MG63 (cell line): ENCODE data around the gene NYNRIN. TPM values are rescaled to one million over a fixed set of nuclear protein-coding genes. Genes with fewer than 3 reads are reported as not detected.

Experiments
- DNase-seq: peaks from one replicate; pipeline ENCODE4 v3.0.0-alpha.2; 2020
- H3K27me3 ChIP-seq: fragments of 250-450 bp; sonication (Bioruptor Pico); 2 replicates; pipeline ENCODE4 v1.5.1; 2020; ENCODE audit warnings: mild to moderate bottlenecking, moderate library complexity
- H3K36me3 ChIP-seq: fragments of 250-450 bp; sonication (Bioruptor Pico); 2 replicates; pipeline ENCODE4 v1.5.1; 2020; ENCODE audit warnings: mild to moderate bottlenecking, moderate library complexity
- H3K4me3 ChIP-seq: fragments of 250-450 bp; sonication (Bioruptor Pico); 2 replicates; pipeline ENCODE4 v1.5.1; 2020; ENCODE audit warnings: mild to moderate bottlenecking, moderate library complexity
- H3K9me3 ChIP-seq: fragments of 250-450 bp; sonication (Bioruptor Pico); 2 replicates; pipeline ENCODE4 v1.5.1; 2020; ENCODE audit warnings: mild to moderate bottlenecking, moderate library complexity
- total RNA-seq: library from RNA; depleted of rRNA; stranded (reverse); fragments of >200 nt; shearing (Covaris generic); gene quantifications from 2 replicates; pipeline ENCODE4 v1.2.3, GENCODE V29; 2014; ENCODE audit warnings: low replicate concordance

The NYNRIN gene
- total RNA-seq, 1 experiment from 2014 or later = 0.30 TPM

DNA sequence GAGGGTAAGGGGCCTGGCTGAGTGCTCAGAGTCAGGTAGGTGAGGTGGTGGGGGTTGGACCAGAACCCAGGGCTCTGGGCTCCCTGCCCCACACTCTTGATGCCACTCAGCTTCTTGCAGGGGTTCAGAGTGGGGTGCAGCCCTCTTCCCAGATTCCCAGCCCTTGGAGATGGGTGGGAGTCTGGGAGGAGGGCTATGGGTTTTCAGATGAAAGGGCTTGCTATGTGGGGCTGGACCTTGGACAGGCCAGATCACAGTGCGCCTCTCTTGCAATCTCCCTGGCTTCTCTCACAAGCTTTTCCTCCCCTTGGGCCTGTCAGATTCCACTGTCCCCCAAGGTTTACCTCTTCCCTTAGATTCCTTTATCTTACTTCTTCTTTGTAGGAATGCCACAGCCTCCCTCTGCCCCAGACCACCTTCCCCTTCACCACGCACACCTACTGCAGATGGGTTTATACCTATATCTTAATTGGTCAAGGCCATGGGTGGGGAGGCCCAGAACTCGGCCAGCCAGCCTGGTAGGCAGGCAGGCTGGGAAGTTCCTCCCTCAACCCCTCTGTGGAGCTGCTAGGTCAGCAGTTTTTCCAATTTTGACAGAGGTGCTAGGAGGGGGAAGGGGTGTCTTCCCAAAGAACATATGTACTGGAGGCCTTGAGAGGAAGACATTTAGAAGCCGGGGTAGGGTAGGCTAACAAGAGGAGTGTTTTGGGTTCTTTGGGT, 1.4 kb downstream of the NYNRIN start:
- Histone ChIP-seq H3K4me3 (no peak overlapping the region), H3K36me3 (no peaks in the 10 kb centered on the region)
- DNase-seq = no peak

DNA sequence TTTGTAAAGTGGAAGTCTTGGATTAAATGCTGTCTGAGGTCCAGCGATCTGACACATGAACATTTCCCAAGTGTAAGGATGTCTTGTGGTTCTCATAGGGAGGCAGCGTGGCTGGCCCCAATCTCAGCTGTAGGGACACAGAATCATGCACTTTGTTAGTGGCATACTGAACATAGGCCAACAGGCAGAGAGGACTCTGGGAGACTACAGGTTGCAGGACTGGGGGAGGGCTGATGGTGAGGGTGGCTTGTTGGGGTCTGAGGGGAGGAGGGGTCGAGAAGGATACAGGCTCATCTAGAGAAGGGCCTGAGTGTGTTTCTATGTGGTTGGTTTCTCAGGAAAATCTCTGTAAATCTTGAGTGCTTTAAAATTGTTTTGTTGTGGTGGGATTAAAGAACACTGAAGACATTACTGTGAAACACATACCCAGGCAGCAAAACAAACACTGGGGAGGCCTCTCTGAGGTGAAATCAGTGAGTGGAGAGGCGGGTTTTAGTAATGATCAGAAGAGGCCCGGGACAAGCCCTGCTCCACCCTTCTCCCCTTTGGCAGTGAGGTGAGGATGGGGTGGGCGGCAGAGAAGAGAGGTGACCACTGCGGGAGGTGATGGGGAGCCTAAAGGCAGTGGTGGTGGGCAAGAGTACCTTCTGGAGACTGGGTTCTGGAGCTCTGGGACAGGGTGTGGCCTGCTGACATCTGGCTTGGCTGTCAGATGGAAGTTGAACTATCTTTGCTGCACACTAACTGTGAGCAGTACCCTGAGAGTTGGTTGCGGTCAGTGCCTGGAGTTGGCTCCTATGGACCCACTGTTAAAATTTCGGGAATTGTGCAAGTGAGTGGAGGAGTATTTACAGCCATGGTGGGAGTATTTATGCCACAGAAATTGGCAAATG, 3.3 kb downstream of the NYNRIN start:
- Histone ChIP-seq H3K27me3 (no peaks in the 10 kb centered on the region), H3K9me3 (no peaks in the 10 kb centered on the region), H3K4me3 (no peak overlapping the region), H3K36me3 (no peaks in the 10 kb centered on the region)
- DNase-seq = no peak

More for the DNA sequence above, 1.4 kb downstream of the NYNRIN start:
- no peaks in the 10 kb centered on the region for H3K27me3 ChIP-seq
- H3K9me3 ChIP-seq = no peaks in the 10 kb centered on the region

DNA sequence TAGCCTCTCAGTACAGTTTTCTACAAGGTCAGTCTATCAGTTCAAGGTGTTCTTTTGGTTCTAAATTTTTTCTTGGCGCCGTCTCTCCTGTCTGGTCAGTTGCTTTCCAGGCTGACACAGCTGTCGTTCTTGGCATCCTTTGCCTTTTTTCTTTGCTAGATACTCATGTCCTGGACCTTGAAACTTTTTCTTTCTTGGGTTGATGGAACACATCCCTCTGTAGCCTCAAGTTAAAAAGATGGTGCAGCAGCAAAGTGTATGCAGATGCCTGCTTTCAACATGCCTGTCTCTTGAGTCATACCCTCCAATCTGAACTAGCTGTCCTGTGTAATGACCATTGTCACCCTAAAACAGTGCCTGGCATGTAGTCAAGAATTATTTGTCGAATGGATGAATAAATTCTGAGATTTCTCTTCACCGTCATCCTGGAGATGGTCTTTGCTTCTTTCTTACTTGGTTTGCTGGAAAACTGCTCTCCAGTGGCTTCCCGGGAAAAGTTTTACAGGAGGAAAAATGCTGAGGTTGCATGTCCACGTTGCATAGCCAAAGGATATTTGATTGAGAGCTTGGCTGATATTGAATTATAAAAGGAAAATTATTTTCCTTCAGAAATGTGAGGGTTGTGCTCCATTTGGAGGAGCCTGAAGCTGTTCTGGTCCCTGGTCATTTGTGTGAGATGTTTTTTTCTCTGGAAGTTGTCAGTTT, 4.6 kb downstream of the NYNRIN start:
- H3K36me3 ChIP-seq = no peaks in the 10 kb centered on the region
- no peaks in the 10 kb centered on the region for H3K9me3 ChIP-seq
- no peak for DNase-seq
- H3K27me3 ChIP-seq = no peaks in the 10 kb centered on the region
- no peak overlapping the region for H3K4me3 ChIP-seq

DNA sequence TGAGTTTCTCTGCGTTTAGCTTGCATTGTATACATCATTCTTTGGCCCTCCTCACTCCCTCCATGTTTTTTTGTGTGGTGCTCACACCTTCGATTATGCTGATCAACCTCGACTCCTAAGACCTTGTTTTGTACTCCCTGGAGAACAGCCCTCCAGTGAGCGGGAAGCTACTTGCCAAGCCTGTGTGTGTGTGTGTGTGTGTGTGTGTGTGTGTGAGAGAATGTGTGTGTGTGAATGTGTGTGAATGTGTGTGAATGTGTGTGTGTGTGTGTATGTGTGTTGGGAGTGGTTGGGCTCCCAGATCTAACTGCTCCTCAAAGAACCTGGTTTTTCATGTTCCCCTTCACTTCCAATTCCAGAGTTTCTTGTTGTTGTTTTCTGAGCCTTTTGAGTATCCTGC, 6.0 kb downstream of the NYNRIN start:
- H3K36me3 ChIP-seq = no peaks in the 10 kb centered on the region
- no peaks in the 10 kb centered on the region for H3K9me3 ChIP-seq
- DNase-seq = no peak
- H3K27me3 ChIP-seq = no peaks in the 10 kb centered on the region
- H3K4me3 ChIP-seq = no peak overlapping the region

GRCh38 chr14:24406416-24406815, 7.6 kb downstream of the NYNRIN start:
- H3K9me3 ChIP-seq = no peaks in the 10 kb centered on the region
- no peak for DNase-seq
- no peaks in the 10 kb centered on the region for H3K36me3 ChIP-seq
- no peak overlapping the region for H3K4me3 ChIP-seq
- H3K27me3 ChIP-seq = no peaks in the 10 kb centered on the region

- H3K36me3 ChIP-seq = no peaks in the 10 kb centered on the region
- no peaks in the 10 kb centered on the region for H3K27me3 ChIP-seq
- no peak overlapping the region for H3K4me3 ChIP-seq
- H3K9me3 ChIP-seq = no peaks in the 10 kb centered on the region
- no peak for DNase-seq
Measured at GRCh38 chr14:24407608-24408325, 9.0 kb downstream of the NYNRIN start.

GRCh38 chr14:24408764-24409163, 10.0 kb downstream of the NYNRIN start:
- H3K9me3 ChIP-seq = no peaks in the 10 kb centered on the region
- no peak overlapping the region for H3K4me3 ChIP-seq

GRCh38 chr14:24409192-24409591, 10.4 kb downstream of the NYNRIN start:
- H3K4me3 ChIP-seq = no peak overlapping the region
- no peaks in the 10 kb centered on the region for H3K9me3 ChIP-seq
- no peak for DNase-seq
- H3K36me3 ChIP-seq = no peaks in the 10 kb centered on the region
- H3K27me3 ChIP-seq = no peaks in the 10 kb centered on the region

More at GRCh38 chr14:24408764-24409163, 10.0 kb downstream of the NYNRIN start:
- Histone ChIP-seq H3K27me3 (no peaks in the 10 kb centered on the region), H3K36me3 (no peaks in the 10 kb centered on the region)
- peak; percentile 42 for DNase-seq

DNA sequence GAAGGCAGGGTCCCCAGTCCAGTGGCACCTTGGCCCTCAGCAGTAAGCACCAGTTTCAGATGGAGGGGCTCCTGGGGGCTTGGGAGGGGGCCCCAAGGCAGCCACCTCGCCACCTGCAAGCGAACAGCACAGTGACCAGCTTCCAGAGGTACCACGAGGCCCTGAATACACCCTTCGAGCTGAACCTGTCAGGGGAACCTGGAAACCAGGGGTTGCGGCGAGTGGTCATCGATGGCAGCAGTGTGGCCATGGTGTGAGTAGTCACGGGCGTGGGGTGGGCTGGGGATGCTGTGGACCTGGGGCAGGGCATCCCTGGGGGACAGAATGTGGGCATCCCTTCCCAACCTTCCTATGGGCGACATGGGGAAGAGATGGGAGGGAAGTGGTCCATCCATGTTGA, 11.2 kb downstream of the NYNRIN start:
- Histone ChIP-seq H3K4me3 (no peak overlapping the region), H3K27me3 (no peaks in the 10 kb centered on the region), H3K36me3 (no peaks in the 10 kb centered on the region), H3K9me3 (no peaks in the 10 kb centered on the region)
- no peak for DNase-seq

- Histone ChIP-seq H3K4me3 (no peak overlapping the region), H3K9me3 (no peaks in the 10 kb centered on the region), H3K27me3 (no peaks in the 10 kb centered on the region), H3K36me3 (no peaks in the 10 kb centered on the region)
- DNase-seq = no peak
Measured at GRCh38 chr14:24411443-24412389, 12.9 kb downstream of the NYNRIN start.

- no peaks in the 10 kb centered on the region for H3K27me3 ChIP-seq
- H3K4me3 ChIP-seq = no peak overlapping the region
- no peaks in the 10 kb centered on the region for H3K36me3 ChIP-seq
- DNase-seq = no peak
- no peaks in the 10 kb centered on the region for H3K9me3 ChIP-seq
Measured at GRCh38 chr14:24414077-24414476, 15.3 kb downstream of the NYNRIN start.

- Histone ChIP-seq H3K36me3 (no peaks in the 10 kb centered on the region), H3K27me3 (no peaks in the 10 kb centered on the region), H3K9me3 (no peaks in the 10 kb centered on the region), H3K4me3 (no peak overlapping the region)
- no peak for DNase-seq
Measured at GRCh38 chr14:24414732-24415420, 16.1 kb downstream of the NYNRIN start.

- no peak for DNase-seq
- Histone ChIP-seq H3K27me3 (no peaks in the 10 kb centered on the region), H3K4me3 (no peak overlapping the region), H3K9me3 (no peaks in the 10 kb centered on the region), H3K36me3 (no peaks in the 10 kb centered on the region)
Measured at GRCh38 chr14:24415421-24416253, 16.8 kb downstream of the NYNRIN start.

DNA sequence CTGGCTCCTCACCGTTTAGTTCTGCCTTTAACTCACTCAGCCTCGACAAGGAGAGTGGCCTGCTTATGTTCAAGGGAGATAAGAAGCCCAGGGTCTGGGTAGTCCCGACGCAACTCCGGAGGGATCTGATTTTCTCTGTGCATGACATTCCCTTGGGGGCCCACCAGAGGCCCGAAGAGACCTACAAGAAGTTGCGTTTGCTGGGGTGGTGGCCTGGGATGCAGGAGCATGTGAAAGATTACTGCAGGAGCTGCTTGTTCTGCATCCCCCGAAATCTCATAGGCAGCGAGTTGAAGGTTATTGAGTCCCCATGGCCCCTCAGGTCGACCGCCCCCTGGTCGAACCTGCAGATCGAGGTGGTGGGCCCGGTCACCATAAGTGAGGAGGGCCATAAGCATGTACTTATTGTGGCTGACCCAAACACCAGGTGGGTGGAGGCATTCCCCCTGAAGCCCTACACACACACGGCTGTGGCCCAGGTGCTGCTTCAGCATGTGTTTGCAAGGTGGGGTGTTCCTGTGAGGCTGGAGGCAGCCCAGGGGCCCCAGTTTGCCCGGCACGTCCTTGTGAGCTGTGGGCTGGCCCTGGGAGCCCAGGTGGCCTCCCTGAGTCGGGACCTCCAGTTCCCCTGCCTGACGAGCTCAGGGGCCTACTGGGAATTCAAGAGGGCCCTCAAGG, 17.6 kb downstream of the NYNRIN start:
- Histone ChIP-seq H3K9me3 (no peaks in the 10 kb centered on the region), H3K36me3 (no peaks in the 10 kb centered on the region), H3K27me3 (no peaks in the 10 kb centered on the region), H3K4me3 (no peak overlapping the region)
- no peak for DNase-seq
